MM.1S (cell line): Measurements from ENCODE around the gene ELMO3.
A peak's percentile ranks its signal among the peaks of the same experiment; 100 is the strongest.

Source experiments
- DNase-seq: peaks from one replicate; pipeline ENCODE4 v3.0.0-alpha.2; 2015
- H2AFZ ChIP-seq: fragments of 300-600 bp; sonication (generic); 2 replicates; pipeline ENCODE4 v1.6.0; 2016; ENCODE audit warnings: antibody characterized with exemption, low read length
- H3F3A ChIP-seq: fragments of 300-600 bp; sonication (generic); 2 replicates; pipeline ENCODE4 v1.6.1; 2016; ENCODE audit warnings: mild to moderate bottlenecking, antibody characterized with exemption, low read length, moderate library complexity, mixed read lengths; ENCODE audit not compliant: insufficient read depth
- H3K27ac ChIP-seq: fragments of 300-600 bp; sonication (generic); 2 replicates; pipeline ENCODE4 v1.5.1; 2016; ENCODE audit warnings: mild to moderate bottlenecking, low read length
- H3K27me3 ChIP-seq: fragments of 300-600 bp; sonication (generic); replicated peaks from 2 replicates; pipeline ENCODE4 v1.6.0; 2016; ENCODE audit warnings: low read length; ENCODE audit not compliant: insufficient read depth
- H3K36me3 ChIP-seq: fragments of 300-600 bp; sonication (generic); replicated peaks from 2 replicates; pipeline ENCODE4 v1.6.1; 2016; ENCODE audit warnings: mild to moderate bottlenecking, low read length, mixed read lengths; ENCODE audit not compliant: insufficient read depth
- H3K4me1 ChIP-seq: fragments of 300-600 bp; sonication (generic); 2 replicates; pipeline ENCODE4 v1.6.1; 2016; ENCODE audit warnings: low read length, mixed read lengths
- H3K4me2 ChIP-seq: fragments of 300-600 bp; sonication (generic); 2 replicates; pipeline ENCODE4 v1.6.0; 2016; ENCODE audit warnings: low read depth, low read length
- H3K4me3 ChIP-seq: fragments of 300-600 bp; sonication (generic); 2 replicates; pipeline ENCODE4 v1.5.1; 2016; ENCODE audit warnings: low read length, mixed read lengths
- H3K79me2 ChIP-seq: fragments of 300-600 bp; sonication (generic); 2 replicates; pipeline ENCODE4 v1.6.1; 2016; ENCODE audit warnings: mixed run types, low read length, mixed read lengths
- H3K9ac ChIP-seq: fragments of 300-600 bp; sonication (generic); 2 replicates; pipeline ENCODE4 v1.6.1; 2016; ENCODE audit warnings: low read length, mixed read lengths
- H3K9me2 ChIP-seq: fragments of 300-600 bp; sonication (generic); replicated peaks from 2 replicates; pipeline ENCODE4 v1.6.1; 2016; ENCODE audit warnings: mild to moderate bottlenecking, low read length, mixed read lengths; ENCODE audit not compliant: insufficient read depth
- H3K9me3 ChIP-seq: fragments of 300-600 bp; sonication (generic); replicated peaks from 2 replicates; pipeline ENCODE4 v1.6.1; 2016; ENCODE audit warnings: mild to moderate bottlenecking, low read length, mixed read lengths; ENCODE audit not compliant: insufficient read depth
- H4K20me1 ChIP-seq: fragments of 300-600 bp; sonication (generic); 2 replicates; pipeline ENCODE4 v1.6.1; 2016; ENCODE audit warnings: mild to moderate bottlenecking, low read length, moderate library complexity, mixed read lengths; ENCODE audit not compliant: insufficient read depth
- EZH2 ChIP-seq: fragments of 300-600 bp; sonication (generic); optimal IDR thresholded peaks from 2 replicates; pipeline ENCODE3; 2017; ENCODE audit warnings: low read depth, mild to moderate bottlenecking, antibody characterized with exemption, low read length, mixed read lengths
- EZH2phosphoT487 ChIP-seq: fragments of 300-600 bp; sonication (generic); IDR thresholded peaks from 2 replicates; pipeline ENCODE4 v1.6.1; 2018; ENCODE audit warnings: antibody characterized with exemption, low read length
- TF ChIP-seq, protein P1 (sequence below): fragments of 300-600 bp; sonication (generic); IDR thresholded peaks from 2 replicates; pipeline ENCODE4 v1.5.1; 2016; ENCODE audit warnings: antibody characterized with exemption, low read length, mixed read lengths

The ELMO3 gene

DNA sequence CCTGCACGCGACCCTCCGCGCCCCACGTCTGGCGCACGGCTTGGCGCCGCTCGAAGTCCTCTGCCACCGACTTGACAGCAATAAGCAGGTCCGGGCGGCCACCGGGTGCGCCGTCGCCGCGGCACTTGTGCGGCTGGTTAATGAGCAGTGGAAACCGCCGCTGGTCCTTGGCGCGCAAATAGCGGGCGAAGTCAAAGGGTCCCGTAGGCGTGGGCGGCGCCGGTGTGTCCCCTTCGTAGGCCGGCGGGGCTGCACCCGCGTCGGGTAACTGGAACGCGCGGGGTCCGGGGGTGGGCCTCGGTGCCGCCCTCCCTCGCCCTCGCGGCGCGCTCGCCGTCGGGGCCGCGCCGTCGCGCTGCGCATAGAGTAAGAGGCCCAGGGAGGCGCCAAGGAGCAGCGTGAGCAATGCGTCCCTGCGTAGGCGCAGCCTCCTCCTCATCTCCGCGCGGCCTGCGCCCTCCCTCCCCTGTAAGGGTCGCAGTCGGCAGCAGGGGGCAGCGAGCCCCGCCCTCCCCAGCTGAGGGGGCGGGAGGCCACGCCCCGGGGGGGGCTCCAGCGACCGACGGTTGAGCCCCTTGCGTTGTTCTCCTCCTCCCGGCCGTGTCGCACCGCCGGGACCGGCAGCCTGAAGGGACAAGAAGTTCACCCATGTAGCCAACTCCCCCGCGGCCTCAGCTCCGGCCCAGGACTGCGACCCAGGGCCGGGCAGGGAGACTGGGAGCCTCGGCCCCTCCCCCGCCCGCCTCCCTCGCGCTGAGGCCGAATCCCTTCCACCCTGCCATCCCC lies 48.7 kb upstream of the ELMO3 start:
- no peak for TF ChIP-seq EZH2phosphoT487
- TF ChIP-seq, protein P1, sequence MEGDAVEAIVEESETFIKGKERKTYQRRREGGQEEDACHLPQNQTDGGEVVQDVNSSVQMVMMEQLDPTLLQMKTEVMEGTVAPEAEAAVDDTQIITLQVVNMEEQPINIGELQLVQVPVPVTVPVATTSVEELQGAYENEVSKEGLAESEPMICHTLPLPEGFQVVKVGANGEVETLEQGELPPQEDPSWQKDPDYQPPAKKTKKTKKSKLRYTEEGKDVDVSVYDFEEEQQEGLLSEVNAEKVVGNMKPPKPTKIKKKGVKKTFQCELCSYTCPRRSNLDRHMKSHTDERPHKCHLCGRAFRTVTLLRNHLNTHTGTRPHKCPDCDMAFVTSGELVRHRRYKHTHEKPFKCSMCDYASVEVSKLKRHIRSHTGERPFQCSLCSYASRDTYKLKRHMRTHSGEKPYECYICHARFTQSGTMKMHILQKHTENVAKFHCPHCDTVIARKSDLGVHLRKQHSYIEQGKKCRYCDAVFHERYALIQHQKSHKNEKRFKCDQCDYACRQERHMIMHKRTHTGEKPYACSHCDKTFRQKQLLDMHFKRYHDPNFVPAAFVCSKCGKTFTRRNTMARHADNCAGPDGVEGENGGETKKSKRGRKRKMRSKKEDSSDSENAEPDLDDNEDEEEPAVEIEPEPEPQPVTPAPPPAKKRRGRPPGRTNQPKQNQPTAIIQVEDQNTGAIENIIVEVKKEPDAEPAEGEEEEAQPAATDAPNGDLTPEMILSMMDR: no peak
- no peak for TF ChIP-seq EZH2
- Histone ChIP-seq H2AFZ (peak overlapping the region; percentile 85), H3K4me3 (peak overlapping the region; percentile 77), H3K27ac (peak overlapping the region; percentile 8; the same call in 1 of the 2 replicates), H3K79me2 (no peaks in the 10 kb centered on the region), H3K9ac (peak overlapping the region; percentile 63), H3K9me2 (no peaks in the 10 kb centered on the region), H3K27me3 (no peaks in the 10 kb centered on the region), H3F3A (peaks cover 10% of the 10 kb centered on the region; the same call in 1 of the 2 replicates), H3K4me2 (peak overlapping the region; percentile 91), H4K20me1 (no peaks in the 10 kb centered on the region), H3K9me3 (no peaks in the 10 kb centered on the region), H3K36me3 (no peaks in the 10 kb centered on the region), H3K4me1 (no peaks in the 10 kb centered on the region)
- peak; percentile 31 for DNase-seq

DNA sequence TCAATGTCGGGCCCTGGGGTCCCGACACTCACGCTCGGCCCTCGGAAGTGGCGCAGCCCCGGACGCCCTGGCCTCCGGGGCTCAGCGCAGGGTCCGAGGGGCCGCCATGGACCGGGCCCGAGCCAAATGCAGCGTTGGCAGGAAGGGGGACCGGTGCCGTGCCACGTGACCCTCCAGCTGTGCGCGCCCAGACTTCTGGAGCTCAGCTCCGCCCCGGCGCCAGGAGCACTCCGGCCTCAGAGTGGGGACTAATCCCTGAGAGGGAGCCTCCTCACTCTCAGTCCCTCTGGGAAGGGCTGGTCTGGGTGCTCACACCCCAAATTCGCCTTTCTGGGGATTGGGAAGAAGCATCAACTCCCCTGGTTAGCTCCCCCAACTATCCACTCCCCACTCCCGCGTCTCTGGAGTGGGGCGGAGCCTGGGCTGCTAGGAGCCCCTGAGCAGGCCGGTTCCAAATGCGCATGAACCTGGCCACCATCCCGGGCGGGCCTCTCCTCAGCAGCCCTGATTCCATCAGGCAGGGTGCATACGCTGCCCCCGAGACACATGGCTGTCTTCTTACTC lies 48.0 kb upstream of the ELMO3 start, which contains the start of gene B3GNT9:
Gene B3GNT9, minus strand, starts transcription at position 166 of the 564 bp plus-strand sequence. CDS start 513 bp downstream, outside the sequence.
- peak; percentile 72 for DNase-seq
- Histone ChIP-seq H3K4me1 (peaks cover 5% of the 10 kb centered on the region), H3K9ac (peak within 1 kb of the TSS; percentile 63), H3K36me3 (no peaks in the 10 kb centered on the region), H3F3A (peaks cover 13% of the 10 kb centered on the region; the same call in 1 of the 2 replicates), H3K27ac (peak within 1 kb of the TSS; percentile 8; the same call in 1 of the 2 replicates), H3K79me2 (0 out of 2 replicates have a peak, but pooled peaks cover 4% of the 10 kb centered on the region), H3K27me3 (no peaks in the 10 kb centered on the region), H3K9me3 (no peaks in the 10 kb centered on the region), H2AFZ (peak within 1 kb of the TSS; percentile 85), H3K9me2 (no peaks in the 10 kb centered on the region), H4K20me1 (no peaks in the 10 kb centered on the region), H3K4me3 (peak within 1 kb of the TSS; percentile 77), H3K4me2 (peak within 1 kb of the TSS; percentile 91)
- TF ChIP-seq, protein P1: no peak
- TF ChIP-seq EZH2 (no peak), EZH2phosphoT487 (no peak)

DNA sequence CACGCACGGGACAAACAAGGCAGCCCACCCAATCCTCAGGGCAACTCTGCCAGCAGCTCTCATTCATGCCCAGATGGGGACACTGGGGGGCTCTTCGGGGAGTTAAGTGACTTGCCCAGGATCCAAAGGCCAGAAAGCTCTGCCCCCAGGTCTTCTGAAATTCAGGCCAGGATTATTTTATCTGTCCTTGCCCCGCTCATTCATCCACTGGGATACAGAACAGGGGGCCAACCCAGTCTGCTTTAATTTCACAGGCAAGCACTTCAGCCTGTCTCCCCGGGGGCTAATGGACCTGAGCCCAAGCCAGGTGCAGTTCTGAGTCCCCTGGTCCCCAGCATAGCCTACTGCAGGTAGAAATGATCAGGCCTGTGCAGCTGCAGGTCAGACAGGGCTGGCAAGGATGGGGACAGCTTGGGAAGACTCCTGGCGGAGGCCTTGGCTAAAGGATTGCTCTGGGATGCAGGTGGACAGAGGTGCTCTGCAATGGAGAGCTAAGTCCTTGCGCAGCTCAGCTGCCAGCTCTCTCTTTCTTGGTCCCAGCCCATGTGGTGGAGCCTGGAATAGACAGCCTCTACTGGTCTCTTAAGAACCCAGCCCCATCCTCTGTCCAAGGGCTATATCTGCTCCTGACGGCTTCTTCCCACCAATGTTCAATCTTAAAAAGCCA lies 47.4 kb upstream of the ELMO3 start:
- DNase-seq: no peak
- Histone ChIP-seq H3K4me2 (peak overlapping the region; percentile 91), H3K4me3 (peak overlapping the region; percentile 77)

More for the DNA sequence above, 47.4 kb upstream of the ELMO3 start:
- H3K79me2 ChIP-seq: 0 out of 2 replicates have a peak, but pooled peaks cover 6% of the 10 kb centered on the region
- H3K27ac ChIP-seq: no peak overlapping the region
- TF ChIP-seq, protein P1: no peak
- TF ChIP-seq EZH2phosphoT487: no peak
- no peak for TF ChIP-seq EZH2
- H3K27me3 ChIP-seq: no peaks in the 10 kb centered on the region
- no peaks in the 10 kb centered on the region for H3K9me3 ChIP-seq
- H3K9me2 ChIP-seq: no peaks in the 10 kb centered on the region
- peak overlapping the region; percentile 63; the same call in 1 of the 2 replicates for H3K9ac ChIP-seq
- no peaks in the 10 kb centered on the region for H3K36me3 ChIP-seq
- H3K4me1 ChIP-seq: peaks cover 5% of the 10 kb centered on the region
- no peaks in the 10 kb centered on the region for H4K20me1 ChIP-seq
- peaks cover 13% of the 10 kb centered on the region; the same call in 1 of the 2 replicates for H3F3A ChIP-seq
- peak overlapping the region; percentile 85; the same call in 1 of the 2 replicates for H2AFZ ChIP-seq
